K562 (cell line): Measurements from ENCODE around the gene HHATL. TPM values are rescaled to one million over a fixed set of nuclear protein-coding genes. Genes with fewer than 3 reads are reported as not detected.

ENCODE experiments used
- ATAC-seq: fragments of 200-7000 bp; cut with Tn5 transposase; 3 replicates; pipeline ENCODE4 v1.9.1; 2020; ENCODE audit warnings: moderate library complexity
- BruUV-seq: library from RNA; stranded (reverse); fragments of 400-500 nt; replicated peaks from 2 replicates; lab custom pipeline; 2021; lab: Mats Ljungman, UMichigan
- CTCF ChIA-PET: fragments of 300-600 bp; formaldehyde crosslinking; extraction: SDS; loops from one replicate; lab custom pipeline; 2021; ENCODE audit warnings: low intra/inter-chr PET ratio; lab: Yijun Ruan, JAX
- POLR2A ChIA-PET: fragments of 300-600, 350-650 bp; sonication (Branson Sonifier 250); formaldehyde crosslinking; extraction: SDS; loops from one replicate; lab custom pipeline; 2021; ENCODE audit warnings: antibody characterized with exemption, inconsistent platforms; lab: Yijun Ruan, JAX
- DNase-seq, 4 experiments: peaks; one replicate each; pipeline versions ENCODE4 v3.0.0 to v3.0.0-alpha.2; 2011 to 2018; ENCODE audit warnings: low spot score in 3 of 4, mixed read lengths in 3 of 4; ENCODE audit errors: extremely low read depth in 1 of 4
- FAIRE-seq: peaks from 2 replicates; lab custom pipeline; 2011; peaks lifted over from hg19 to GRCh38; lab: Jason Lieb, UNC
- H2AFZ ChIP-seq: 2 replicates; pipeline ENCODE4 v1.6.0; 2011; ENCODE audit warnings: low read depth, low read length, control low read depth, inconsistent platforms
- H3K27ac ChIP-seq: fragments of 200-600 bp; 3 replicates; pipeline ENCODE4 v1.8.0; 2011; ENCODE audit warnings: low read depth, mild to moderate bottlenecking, control low read depth, inconsistent platforms, low read length, moderate library complexity, mixed read lengths; ENCODE audit errors: extremely low read depth
- H3K27me3 ChIP-seq, 2 experiments: fragments of 300-600 bp in 1 of 2; 2 replicates in 1 of 2; 3 replicates in 1 of 2; pipeline versions ENCODE4 v1.6.0 to v1.8.0; 2011; ENCODE audit warnings: inconsistent platforms in 2 of 2, low read length in 2 of 2, mild to moderate bottlenecking in 1 of 2, mixed read lengths in 1 of 2, moderate library complexity in 1 of 2; ENCODE audit not compliant: control insufficient read depth in 2 of 2, insufficient read depth in 2 of 2
- H3K36me3 ChIP-seq: fragments of 300-600 bp; 3 replicates; pipeline ENCODE4 v1.8.0; 2011; ENCODE audit warnings: mild to moderate bottlenecking, low read length, inconsistent platforms; ENCODE audit not compliant: control insufficient read depth, insufficient read depth
- H3K4me1 ChIP-seq, 2 experiments: fragments of 200-600 bp in 1 of 2; replicated peaks in 1 of 2; 2 replicates in 1 of 2; 3 replicates in 1 of 2; pipeline versions ENCODE4 v1.5.1 to v1.8.0; 2011; ENCODE audit warnings: inconsistent platforms in 2 of 2, low read length in 2 of 2, mild to moderate bottlenecking in 1 of 2, mixed read lengths in 1 of 2, moderate library complexity in 1 of 2; ENCODE audit not compliant: control insufficient read depth in 2 of 2, insufficient read depth in 2 of 2
- H3K4me2 ChIP-seq: 2 replicates; pipeline ENCODE4 v1.6.1; 2011; ENCODE audit warnings: low read length, control low read depth, inconsistent platforms, mixed read lengths; ENCODE audit not compliant: insufficient read depth
- H3K4me3 ChIP-seq: fragments of 200-600 bp; sonication (generic), shearing (Covaris generic); 2 replicates; pipeline ENCODE4 v1.5.1; 2016; ENCODE audit warnings: control low read depth, inconsistent platforms
- H3K79me2 ChIP-seq: fragments of 200-600 bp; 3 replicates; pipeline ENCODE4 v1.8.0; 2011; ENCODE audit warnings: low read length, inconsistent platforms; ENCODE audit not compliant: control insufficient read depth, insufficient read depth
- H3K9ac ChIP-seq, 2 experiments: 2 replicates each; pipeline versions ENCODE4 v1.6.0 to v1.6.1; 2011; ENCODE audit warnings: low read depth in 2 of 2, low read length in 2 of 2, control low read depth in 1 of 2, inconsistent platforms in 1 of 2, mild to moderate bottlenecking in 1 of 2, mixed read lengths in 1 of 2; ENCODE audit not compliant: insufficient read depth in 1 of 2
- H3K9me1 ChIP-seq: one replicate; pipeline ENCODE4 v1.6.0; 2011; ENCODE audit warnings: inconsistent platforms, mild to moderate bottlenecking, low read length, moderate library complexity; ENCODE audit not compliant: control insufficient read depth, insufficient read depth
- H3K9me3 ChIP-seq: replicated peaks from 2 replicates; pipeline ENCODE4 v1.5.1; 2011; ENCODE audit warnings: low read depth, low read length, inconsistent platforms; ENCODE audit not compliant: control insufficient read depth, insufficient read depth
- H4K20me1 ChIP-seq: replicated peaks from 2 replicates; pipeline ENCODE4 v1.6.1; 2011; ENCODE audit warnings: low read length, inconsistent platforms, mixed read lengths; ENCODE audit not compliant: control insufficient read depth, insufficient read depth
- ATF3 ChIP-seq, 2 experiments: fragments of 450-650 bp in 1 of 2; sonication (generic) in 1 of 2; formaldehyde crosslinking in 1 of 2; IDR thresholded peaks in 1 of 2; conservative IDR thresholded peaks in 1 of 2; 2 replicates each; pipeline versions ENCODE4 v1.6.1 to v1.8.1; 2016 to 2023; ENCODE audit warnings: mild to moderate bottlenecking in 2 of 2, moderate library complexity in 2 of 2, inconsistent platforms in 1 of 2, missing genetic modification reagents in 1 of 2
- CEBPB ChIP-seq: fragments of 450-650 bp; IDR thresholded peaks from 2 replicates; pipeline ENCODE4 v1.6.1; 2016; ENCODE audit warnings: missing genetic modification characterization, missing compliant biosample characterization
- EGR1 ChIP-seq: fragments of 450-650 bp; conservative IDR thresholded peaks from 2 replicates; pipeline ENCODE4 v1.6.1; 2017; ENCODE audit warnings: mild to moderate bottlenecking
- SIN3A ChIP-seq, 2 experiments: fragments of 150-350 bp in 1 of 2; IDR thresholded peaks; 2 replicates each; pipeline ENCODE4 v1.6.1; 2011 to 2016; ENCODE audit warnings: borderline replicate concordance in 2 of 2, low read depth in 2 of 2, low read length in 2 of 2, mild to moderate bottlenecking in 2 of 2, moderate library complexity in 2 of 2; ENCODE audit not compliant: control insufficient read depth in 1 of 2
- ZBTB9 ChIP-seq: fragments of 450-650 bp; formaldehyde crosslinking; IDR thresholded peaks from 2 replicates; pipeline ENCODE4 v1.4.0; 2020; ENCODE audit warnings: mild to moderate bottlenecking, moderate library complexity
- WGBS: fragments of 100-300 bp; shearing (Covaris generic); methylation state at CpG from one replicate; pipeline ENCODE4 v1.1.6; 2016; ENCODE audit warnings: low coverage, mixed read lengths; ENCODE audit not compliant: insufficient coverage; ENCODE audit errors: missing lambda C conversion rate; 5-methylcytosine and 5-hydroxymethylcytosine counted together
- in situ Hi-C: fragments of 300-500 bp; cut with MboI; formaldehyde crosslinking; loops from 4 replicates; pipeline ENCODE4 v1.15.0; 2018; ENCODE audit warnings: inconsistent platforms, mixed read lengths
- intact Hi-C: fragments of 100-400 bp; cut with micrococcal nuclease; formaldehyde crosslinking; loops from 2 replicates; pipeline ENCODE4 v1.14.2; 2022
- polyA plus RNA-seq, 8 experiments: library from polyadenylated mRNA; depleted of rRNA in 4 of 8; stranded (reverse) in 5 of 8; unstranded in 3 of 8; fragments of >200 nt; fragmentation: Nextera tagmentation in 2 of 8; fragmentation: Illumina TruSeq in 1 of 8; extraction: Ambion mirVana in 2 of 8; extraction: Trizol in 1 of 8; gene quantifications; 2 replicates each; pipeline versions ENCODE4 v1.2.1 to v1.2.3, GENCODE V29; 2011 to 2014; ENCODE audit warnings: inconsistent platforms in 1 of 8, missing spikeins in 1 of 8
- total RNA-seq, 7 experiments: library from RNA; depleted of rRNA in 6 of 7; stranded (reverse); fragments of >200 nt in 6 of 7; fragmentation: Illumina TruSeq in 2 of 7; extraction: Trizol in 2 of 7; gene quantifications; 2 replicates each; pipeline versions ENCODE4 v1.2.1 to v1.2.3, GENCODE V29; 2011 to 2021; ENCODE audit warnings: low replicate concordance in 1 of 7

The HHATL gene
- total and polyA plus RNA-seq, 9 of the 15 experiments (the other 6 are each of a cell fraction or from before 2014, with no cell fraction given), result not detected

- H3K27ac ChIP-seq, result no peak overlapping the region
- no peak overlapping the region for H3K4me3 ChIP-seq
- peaks cover 17 to 36% of the 10 kb centered on the region in 2 experiments; a peak in 4 of 5 replicates for H3K27me3 ChIP-seq
- no TSS peak for BruUV-seq
- POLR2A ChIA-PET, result no interaction called here
- in situ Hi-C loops, result no loop called here
- H3K4me1 ChIP-seq, result peaks cover 3 to 11% of the 10 kb centered on the region in 2 experiments; a peak in 3 of 5 replicates
- CTCF ChIA-PET, result no interaction called here
- TF ChIP-seq SIN3A (IDR thresholded peaks at IDR 0.05; ENCODE audit: borderline replicate concordance in 2 of 2, control insufficient read depth in 1 of 2, low read depth in 2 of 2, low read length in 2 of 2), result no peak
- TF ChIP-seq ATF3 (IDR thresholded peaks at IDR 0.05), result 0 out of 2 replicates have a peak, but pooled peaks have one; percentile 30
- no peak for TF ChIP-seq ATF3 (CRISPR knock-in tag; conservative IDR thresholded peaks at IDR 0.05)
- 0 out of 2 replicates have a peak, but pooled peaks have one; percentile 26 for TF ChIP-seq CEBPB (tag)
- TF ChIP-seq, all 486 proteins: peak for 2
- Histone ChIP-seq H4K20me1 (no peaks in the 10 kb centered on the region), H3K9ac (no peak overlapping the region), H3K36me3 (no peaks in the 10 kb centered on the region), H2AFZ (no peak overlapping the region), H3K9me3 (no peaks in the 10 kb centered on the region), H3K79me2 (no peaks in the 10 kb centered on the region), H3K9me1 (no peaks in the 10 kb centered on the region), H3K4me2 (no peak overlapping the region)
- 4% methylated on average over 4 of the region's 4 CpGs for WGBS
- DNase-seq (no peak), ATAC-seq (no peak), FAIRE-seq (no peak)
- intact Hi-C loops, result no loop called here
Measured at GRCh38 chr3:42680806-42681205, 21.8 kb downstream of the HHATL start.

- Histone ChIP-seq H3K4me3 (no peak overlapping the region), H3K9ac (no peak overlapping the region), H3K36me3 (no peaks in the 10 kb centered on the region), H2AFZ (no peak overlapping the region), H4K20me1 (no peaks in the 10 kb centered on the region), H3K9me1 (no peaks in the 10 kb centered on the region), H3K4me1 (peaks cover 3 to 6% of the 10 kb centered on the region in 2 experiments; a peak in 3 of 5 replicates), H3K27ac (no peak overlapping the region), H3K4me2 (no peak overlapping the region), H3K9me3 (no peaks in the 10 kb centered on the region), H3K27me3 (peaks cover 12 to 31% of the 10 kb centered on the region in 2 experiments; a peak in 4 of 5 replicates), H3K79me2 (no peaks in the 10 kb centered on the region)
- ChIA-PET CTCF (no interaction called here), POLR2A (no interaction called here)
- ATAC-seq (no peak), DNase-seq (no peak), FAIRE-seq (no peak)
- WGBS, result 4% methylated on average over 1 of the region's 1 CpG
- in situ Hi-C loops, result no loop called here
- intact Hi-C loops, result no loop called here
- TF ChIP-seq EGR1 (peak; percentile 25; the same call in 1 of the 2 replicates), ZBTB9 (CRISPR knock-in tag) (no peak)
- no TSS peak for BruUV-seq
Measured at GRCh38 chr3:42680271-42680670, 22.3 kb downstream of the HHATL start.
